ENCODE measurements around the gene INO80.

INO80 gene

DNA sequence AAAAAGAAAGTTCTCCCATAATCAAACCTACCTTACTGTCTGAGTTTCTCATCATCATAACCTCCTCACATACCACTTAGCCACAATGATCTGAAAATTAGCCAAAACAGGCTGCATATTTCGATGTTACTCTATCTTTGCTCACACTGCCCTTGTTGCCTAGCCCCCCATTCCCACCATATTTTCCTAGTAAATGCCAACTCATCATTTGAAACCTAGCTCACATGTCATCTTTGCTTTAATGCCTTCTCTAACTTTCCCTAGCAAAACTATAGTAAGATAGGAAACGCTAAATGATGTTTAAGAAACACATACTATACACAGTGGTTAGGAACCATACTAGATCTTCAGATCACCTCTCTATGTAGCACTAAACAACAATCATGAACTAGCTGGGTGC, 64.9 kb downstream of the INO80 start:
- DNase-seq (ENCODE audit: low read depth in 1 of 2, low spot score in 1 of 2), result no peak
- in situ Hi-C loops (cut with HindIII; ENCODE audit: low pct_unique_long_range_greater_than_20kb, low sequenced_read_pairs), result no loop called here
- TF ChIP-seq JUND (IDR thresholded peaks at IDR 0.05; ENCODE audit: low read depth), result no peak

- in situ Hi-C loops (cut with HindIII; ENCODE audit: low pct_unique_long_range_greater_than_20kb, low sequenced_read_pairs), result no loop called here
- no peak for DNase-seq (ENCODE audit: low read depth in 1 of 2, low spot score in 1 of 2)
- TF ChIP-seq JUND (IDR thresholded peaks at IDR 0.05; ENCODE audit: low read depth), result no peak
These were observed 67.2 kb downstream of the INO80 start for GRCh38 chr15:41048852-41049251.

- TF ChIP-seq JUND (IDR thresholded peaks at IDR 0.05; ENCODE audit: low read depth), result no peak
- in situ Hi-C loops (cut with HindIII; ENCODE audit: low pct_unique_long_range_greater_than_20kb, low sequenced_read_pairs), result no loop called here
- DNase-seq (ENCODE audit: low read depth in 1 of 2, low spot score in 1 of 2), result no peak
These were observed 67.7 kb downstream of the INO80 start for GRCh38 chr15:41048397-41048796.

- TF ChIP-seq JUND (IDR thresholded peaks at IDR 0.05; ENCODE audit: low read depth), result no peak
- in situ Hi-C loops (cut with HindIII; ENCODE audit: low pct_unique_long_range_greater_than_20kb, low sequenced_read_pairs), result no loop called here
- no peak for DNase-seq (ENCODE audit: low read depth in 1 of 2, low spot score in 1 of 2)
These were observed 68.6 kb downstream of the INO80 start for GRCh38 chr15:41047474-41047873.

- no peak for TF ChIP-seq JUND (IDR thresholded peaks at IDR 0.05; ENCODE audit: low read depth)
- DNase-seq (ENCODE audit: low read depth in 1 of 2, low spot score in 1 of 2), result no peak
- in situ Hi-C loops (cut with HindIII; ENCODE audit: low pct_unique_long_range_greater_than_20kb, low sequenced_read_pairs), result no loop called here
These were observed 72.7 kb downstream of the INO80 start for GRCh38 chr15:41043276-41043951.

DNA sequence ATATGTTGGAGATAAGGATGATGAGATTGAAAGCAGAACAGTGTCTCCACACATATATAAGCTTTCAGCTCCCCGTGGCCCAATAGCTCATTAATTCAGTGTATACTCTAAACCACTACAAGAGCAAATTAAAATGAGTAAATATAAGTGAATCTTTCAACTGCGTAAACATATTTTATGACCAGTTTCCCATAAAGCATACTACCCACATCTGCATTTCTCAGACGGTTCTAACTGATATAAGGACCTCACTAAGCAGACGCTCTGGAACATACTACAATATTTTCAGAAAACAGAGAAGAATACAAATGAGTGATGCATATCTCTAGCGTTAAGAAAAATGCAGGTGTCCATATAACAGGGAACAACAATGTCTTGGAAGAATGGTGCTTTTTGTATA, 73.2 kb downstream of the INO80 start:
- no peak for TF ChIP-seq JUND (IDR thresholded peaks at IDR 0.05; ENCODE audit: low read depth)
- in situ Hi-C loops (cut with HindIII; ENCODE audit: low pct_unique_long_range_greater_than_20kb, low sequenced_read_pairs), result no loop called here
- no peak for DNase-seq (ENCODE audit: low read depth in 1 of 2, low spot score in 1 of 2)

- no peak for DNase-seq (ENCODE audit: low read depth in 1 of 2, low spot score in 1 of 2)
- in situ Hi-C loops (cut with HindIII; ENCODE audit: low pct_unique_long_range_greater_than_20kb, low sequenced_read_pairs), result no loop called here
- no peak for TF ChIP-seq JUND (IDR thresholded peaks at IDR 0.05; ENCODE audit: low read depth)
These were observed 77.0 kb downstream of the INO80 start for GRCh38 chr15:41039121-41039520.

DNA sequence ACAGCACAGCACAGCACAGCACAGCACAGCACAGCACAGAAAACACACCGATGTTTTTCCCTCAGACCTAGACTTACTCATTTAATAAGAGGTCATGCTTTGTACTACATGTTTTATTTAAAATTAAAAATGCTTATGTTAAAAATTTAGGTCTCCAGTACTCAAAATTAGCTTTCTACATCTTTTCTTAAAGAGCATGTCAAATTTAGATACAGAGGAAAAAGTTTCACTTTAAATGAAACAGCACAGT, 84.1 kb downstream of the INO80 start:
- DNase-seq (ENCODE audit: low read depth in 1 of 2, low spot score in 1 of 2), result no peak
- TF ChIP-seq JUND (IDR thresholded peaks at IDR 0.05; ENCODE audit: low read depth), result no peak
- in situ Hi-C loops (cut with HindIII; ENCODE audit: low pct_unique_long_range_greater_than_20kb, low sequenced_read_pairs), result no loop called here

GRCh38 chr15:41031232-41032078, 84.6 kb downstream of the INO80 start:
- TF ChIP-seq JUND (IDR thresholded peaks at IDR 0.05; ENCODE audit: low read depth), result no peak
- no peak for DNase-seq (ENCODE audit: low read depth in 1 of 2, low spot score in 1 of 2)
- in situ Hi-C loops (cut with HindIII; ENCODE audit: low pct_unique_long_range_greater_than_20kb, low sequenced_read_pairs), result no loop called here

DNA sequence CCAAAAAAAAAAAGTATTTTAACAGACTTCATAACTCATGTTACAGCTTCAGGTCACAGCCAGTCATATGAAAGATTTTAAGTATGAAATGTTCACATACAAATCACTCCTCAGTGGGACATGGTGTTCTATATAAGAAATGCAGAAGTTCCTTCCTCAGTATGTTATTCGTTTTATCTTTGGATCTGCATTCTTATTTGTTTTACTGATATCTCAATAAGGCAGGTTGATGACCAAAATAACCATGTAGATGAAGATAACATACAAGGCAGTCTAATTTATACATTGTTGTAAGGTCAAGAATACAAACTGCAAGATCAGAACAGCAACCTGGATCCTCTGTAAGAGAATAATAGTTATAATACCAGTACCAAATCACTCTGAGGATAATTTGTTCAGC, 87.2 kb downstream of the INO80 start:
- TF ChIP-seq JUND (IDR thresholded peaks at IDR 0.05; ENCODE audit: low read depth), result no peak
- DNase-seq (ENCODE audit: low read depth in 1 of 2, low spot score in 1 of 2), result no peak
- in situ Hi-C loops (cut with HindIII; ENCODE audit: low pct_unique_long_range_greater_than_20kb, low sequenced_read_pairs), result no loop called here

GRCh38 chr15:41025393-41025792, 90.7 kb downstream of the INO80 start:
- in situ Hi-C loops (cut with HindIII; ENCODE audit: low pct_unique_long_range_greater_than_20kb, low sequenced_read_pairs), result no loop called here
- no peak for TF ChIP-seq JUND (IDR thresholded peaks at IDR 0.05; ENCODE audit: low read depth)
- no peak for DNase-seq (ENCODE audit: low read depth in 1 of 2, low spot score in 1 of 2)

- no peak for TF ChIP-seq JUND (IDR thresholded peaks at IDR 0.05; ENCODE audit: low read depth)
- in situ Hi-C loops (cut with HindIII; ENCODE audit: low pct_unique_long_range_greater_than_20kb, low sequenced_read_pairs), result no loop called here
- DNase-seq (ENCODE audit: low read depth in 1 of 2, low spot score in 1 of 2), result no peak
These were observed 91.2 kb downstream of the INO80 start for GRCh38 chr15:41024885-41025284.

GRCh38 chr15:41024131-41024530, 91.9 kb downstream of the INO80 start:
- TF ChIP-seq JUND (IDR thresholded peaks at IDR 0.05; ENCODE audit: low read depth), result no peak
- in situ Hi-C loops (cut with HindIII; ENCODE audit: low pct_unique_long_range_greater_than_20kb, low sequenced_read_pairs), result no loop called here
- no peak for DNase-seq (ENCODE audit: low read depth in 1 of 2, low spot score in 1 of 2)
